A549 treated with AZD2906 at 1 μM for 4 hours (cell line): ENCODE data around the gene TMED5. TPM values are rescaled to one million over a fixed set of nuclear protein-coding genes. Genes with fewer than 3 reads are reported as not detected.

Experiments used
- total RNA-seq: library from RNA; stranded (reverse); fragments of 200-300 nt; extraction: Qiagen RNA extraction; gene quantifications from 5 replicates; pipeline ENCODE4 v1.2.3, GENCODE V29; 2022

The TMED5 gene
- 27.5 to 35.1 TPM (median 33.4 TPM) in 5 replicates for total RNA-seq

DNA sequence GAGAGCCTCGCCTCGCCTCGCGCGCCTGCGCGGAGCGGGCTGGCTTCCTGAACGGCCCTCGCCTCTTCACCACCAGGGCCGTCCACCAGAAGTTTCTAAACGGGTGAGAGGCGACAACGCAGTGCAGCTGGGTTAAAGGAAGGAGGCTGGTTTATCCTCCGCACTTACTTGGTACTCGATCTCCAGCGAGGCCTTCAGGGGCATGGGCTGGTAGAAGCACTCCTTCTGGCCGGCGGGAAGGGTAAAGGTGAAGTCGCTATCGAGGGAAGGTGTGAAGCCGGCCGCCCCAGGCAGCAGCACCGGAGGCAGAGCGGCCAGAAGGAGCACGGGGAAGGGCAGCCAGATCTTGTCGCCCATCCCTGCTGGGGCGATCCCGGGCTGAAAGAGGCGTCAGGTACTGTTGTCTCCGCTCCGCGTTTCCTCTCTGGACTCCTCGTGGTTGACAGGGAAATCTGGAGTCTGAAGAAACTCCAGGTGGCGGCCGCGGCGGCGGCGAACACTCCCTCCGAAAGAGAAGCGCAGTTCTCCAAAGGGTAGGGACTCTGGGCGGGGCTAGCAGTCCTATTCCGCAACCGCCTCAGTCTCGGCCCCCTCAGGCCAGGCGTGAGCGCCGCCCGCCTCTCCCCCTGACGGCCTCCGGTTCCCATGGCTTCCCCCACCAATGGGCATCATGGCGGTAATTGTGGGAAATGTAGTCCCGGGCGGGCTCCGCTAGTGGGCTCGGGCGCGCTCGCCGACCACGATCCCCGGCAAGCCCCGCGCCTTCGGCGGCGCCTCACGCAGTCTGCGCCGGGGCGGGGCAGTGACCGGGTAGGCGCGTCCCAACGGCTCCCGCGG is at the start of gene TMED5:
Gene TMED5 (minus strand): TSS at position 528 of the 837 bp plus-strand sequence. CDS start 171 bp downstream, at position 357.

DNA sequence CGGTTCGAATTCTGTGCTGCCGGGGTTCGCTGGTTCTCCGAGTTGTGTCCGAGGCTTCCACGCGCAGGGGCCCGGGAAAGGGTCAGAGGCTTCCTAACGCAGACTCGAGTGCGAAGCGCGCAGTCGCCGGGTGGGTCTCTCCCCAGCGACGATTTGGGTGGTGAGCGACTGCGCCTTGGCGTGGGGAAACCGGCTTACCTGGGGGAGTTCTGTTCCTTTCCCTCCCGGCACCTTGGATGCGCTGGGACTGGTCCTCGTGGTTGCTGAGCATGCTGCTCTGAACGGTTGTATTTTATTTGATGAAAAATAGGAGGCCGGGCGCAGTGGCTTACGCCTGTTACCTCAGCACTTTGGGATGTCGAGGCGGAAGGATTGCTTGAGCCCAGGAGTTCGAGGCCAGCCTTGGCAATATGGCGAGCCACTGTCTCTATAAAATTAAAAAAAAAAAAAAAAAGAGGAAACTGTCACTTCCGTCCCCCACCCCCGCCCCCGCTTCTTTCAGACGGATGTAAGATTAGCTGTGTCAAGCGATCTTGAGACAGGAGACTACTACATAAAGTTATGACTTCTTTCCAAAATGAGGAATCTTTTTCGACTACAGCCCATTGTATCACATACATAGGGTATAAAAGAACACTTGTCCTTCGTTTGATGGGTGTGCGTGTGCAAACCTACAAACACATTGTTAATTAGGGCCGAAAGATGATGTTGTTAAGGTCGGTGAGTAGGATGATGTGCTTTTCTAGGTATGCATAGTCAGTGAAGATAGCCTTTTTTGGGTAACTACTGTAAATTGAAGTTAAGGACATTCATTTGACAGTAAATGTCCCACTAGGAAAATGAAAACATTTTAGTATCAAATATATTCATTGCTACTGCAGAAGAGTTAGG is 755 bp upstream of the TMED5 start, which contains the start of gene CCDC18:
Gene CCDC18 (plus strand): TSS at position 2 of the 891 bp plus-strand sequence. CDS start 2,638 bp downstream, outside the sequence.

Other genes with a start within 250 kb of the TMED5 start
- gene DIPK1A, start 219.0 kb downstream of the TMED5 start, total RNA-seq: 6.7 to 10.0 TPM (median 8.8 TPM) in 5 replicates
- gene MTF2, start 101.1 kb downstream of the TMED5 start, total RNA-seq: 9.8 to 14.3 TPM (median 10.8 TPM) in 5 replicates
- gene CCDC18, start 311 bp upstream of the TMED5 start, total RNA-seq: 4.1 to 5.4 TPM (median 5.0 TPM) in 5 replicates
- gene DR1, start 165.5 kb upstream of the TMED5 start, total RNA-seq: 30.1 to 34.6 TPM (median 32.3 TPM) in 5 replicates